NCI-H187 treated with DMSO at 0.1 percent for 48 hours (cell line): Measurements from ENCODE around the gene CNOT6.
"Not testable (repeated sequence)": the region's sequence is repeated elsewhere in the genome, so short reads cannot be mapped to it uniquely, and the experiment has no call there.

Source experiments
- DNase-seq: peaks from one replicate; lab custom pipeline; 2025; lab: John Stamatoyannopoulos, UW

CNOT6 gene

GRCh38 chr5:180470966-180471582, 23.1 kb upstream of the CNOT6 start:
- DNase-seq: no peak

- no peak for DNase-seq
These were observed 22.3 kb upstream of the CNOT6 start for GRCh38 chr5:180471866-180472265.

- DNase-seq: no peak
These were observed 21.9 kb upstream of the CNOT6 start for GRCh38 chr5:180472269-180472668.

GRCh38 chr5:180473386-180473785, 20.8 kb upstream of the CNOT6 start:
- DNase-seq: not testable (repeated sequence)

GRCh38 chr5:180474569-180474968, 19.6 kb upstream of the CNOT6 start:
- no peak for DNase-seq

GRCh38 chr5:180475969-180476524, 18.1 kb upstream of the CNOT6 start:
- not testable (repeated sequence) for DNase-seq

- no peak for DNase-seq
These were observed 9.4 kb upstream of the CNOT6 start for GRCh38 chr5:180484813-180485212.

- DNase-seq: no peak
These were observed 7.5 kb upstream of the CNOT6 start for GRCh38 chr5:180486636-180487149.

GRCh38 chr5:180487556-180487955, 6.6 kb upstream of the CNOT6 start:
- no peak for DNase-seq

GRCh38 chr5:180491496-180491895, 2.7 kb upstream of the CNOT6 start:
- no peak for DNase-seq

GRCh38 chr5:180492226-180492903, 1.8 kb upstream of the CNOT6 start:
- DNase-seq: no peak

- no peak for DNase-seq
These were observed 467 bp downstream of the CNOT6 start for GRCh38 chr5:180494510-180495181.

GRCh38 chr5:180495292-180495691, 1.1 kb downstream of the CNOT6 start:
- no peak for DNase-seq

GRCh38 chr5:180495991-180496741, 2.0 kb downstream of the CNOT6 start:
- DNase-seq: no peak

- not testable (repeated sequence) for DNase-seq
These were observed 2.6 kb downstream of the CNOT6 start for GRCh38 chr5:180496806-180497205.

- DNase-seq: not testable (repeated sequence)
These were observed 3.7 kb downstream of the CNOT6 start for GRCh38 chr5:180497865-180498264.

GRCh38 chr5:180498378-180498777, 4.2 kb downstream of the CNOT6 start:
- no peak for DNase-seq

GRCh38 chr5:180499684-180500083, 5.5 kb downstream of the CNOT6 start:
- DNase-seq: no peak

- not testable (repeated sequence) for DNase-seq
These were observed 6.1 kb downstream of the CNOT6 start for GRCh38 chr5:180500300-180500699.

GRCh38 chr5:180507661-180508060, 13.5 kb downstream of the CNOT6 start:
- DNase-seq: no peak

- DNase-seq: no peak
These were observed 21.1 kb downstream of the CNOT6 start for GRCh38 chr5:180515294-180515693.

GRCh38 chr5:180515974-180516373, 21.8 kb downstream of the CNOT6 start:
- not testable (repeated sequence) for DNase-seq
